ENCODE results near the gene ZNF660.

ZNF660 gene

GRCh38 chr3:44647771-44648170, 63.0 kb downstream of the ZNF660 start:
- H3K27ac ChIP-seq, result no peak overlapping the region
- TF ChIP-seq ZFX (IDR thresholded peaks at IDR 0.05; ENCODE audit: borderline replicate concordance) (no peak), CTCF (IDR thresholded peaks at IDR 0.05) (no peak)

- H3K27ac ChIP-seq, result no peak within 1 kb of the TSS
- no peak for TF ChIP-seq CTCF (IDR thresholded peaks at IDR 0.05)
- TF ChIP-seq ZFX (IDR thresholded peaks at IDR 0.05; ENCODE audit: borderline replicate concordance), result no peak
Observed at GRCh38 chr3:44648564-44649229, 63.9 kb downstream of the ZNF660 start, which contains the start of gene ZNF35. TSS of gene ZNF35 (plus strand) at chr3:44648732. CDS start at chr3:44651068, 2,336 bp downstream.

Measured in 22Rv1 (cell line).